ENCODE results near the gene RAPGEF1.
A peak's percentile ranks its signal among the peaks of the same experiment; 100 is the strongest.

The RAPGEF1 gene

DNA sequence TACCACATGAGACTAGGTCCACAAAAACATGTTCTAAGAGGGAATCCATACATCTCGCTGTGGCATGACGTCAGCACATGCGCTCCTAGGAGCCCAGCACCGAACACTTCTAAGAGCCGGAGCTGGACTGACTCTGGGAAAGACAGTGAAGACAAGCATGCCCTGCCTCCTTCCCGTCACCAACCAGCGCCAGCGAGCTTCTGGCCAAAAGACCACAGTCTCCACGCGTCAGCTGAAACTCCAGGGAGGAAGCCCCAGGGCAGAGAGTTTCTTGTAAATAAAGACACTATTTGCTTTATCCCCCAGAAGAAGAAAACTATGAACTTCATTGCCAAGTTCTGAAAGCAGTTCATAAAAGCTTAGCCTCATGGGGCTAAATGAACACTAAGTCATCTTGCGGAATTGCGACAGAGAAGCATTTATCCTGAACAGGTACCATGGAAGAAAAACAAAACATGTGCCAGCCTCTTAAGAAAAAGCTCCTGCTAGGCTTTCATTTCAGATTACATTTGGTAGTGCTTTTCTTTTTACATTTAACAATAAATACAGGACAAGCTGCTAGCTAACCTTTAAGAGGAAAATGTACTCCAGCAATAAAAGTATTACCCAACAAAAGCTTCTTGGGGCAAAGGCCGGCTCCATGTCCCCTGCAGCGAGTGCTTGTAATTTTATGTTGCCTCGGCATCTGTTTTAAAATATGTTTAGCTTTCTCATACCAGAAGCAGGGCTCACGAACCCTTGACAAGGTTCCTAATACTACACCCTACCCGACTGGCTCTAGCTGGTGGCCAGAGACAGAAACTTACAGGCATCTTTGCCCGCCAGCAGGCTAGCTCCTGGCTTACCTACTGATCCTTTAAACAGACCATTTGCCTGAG, 98.0 kb downstream of the RAPGEF1 start:
- no peak for DNase-seq

DNA sequence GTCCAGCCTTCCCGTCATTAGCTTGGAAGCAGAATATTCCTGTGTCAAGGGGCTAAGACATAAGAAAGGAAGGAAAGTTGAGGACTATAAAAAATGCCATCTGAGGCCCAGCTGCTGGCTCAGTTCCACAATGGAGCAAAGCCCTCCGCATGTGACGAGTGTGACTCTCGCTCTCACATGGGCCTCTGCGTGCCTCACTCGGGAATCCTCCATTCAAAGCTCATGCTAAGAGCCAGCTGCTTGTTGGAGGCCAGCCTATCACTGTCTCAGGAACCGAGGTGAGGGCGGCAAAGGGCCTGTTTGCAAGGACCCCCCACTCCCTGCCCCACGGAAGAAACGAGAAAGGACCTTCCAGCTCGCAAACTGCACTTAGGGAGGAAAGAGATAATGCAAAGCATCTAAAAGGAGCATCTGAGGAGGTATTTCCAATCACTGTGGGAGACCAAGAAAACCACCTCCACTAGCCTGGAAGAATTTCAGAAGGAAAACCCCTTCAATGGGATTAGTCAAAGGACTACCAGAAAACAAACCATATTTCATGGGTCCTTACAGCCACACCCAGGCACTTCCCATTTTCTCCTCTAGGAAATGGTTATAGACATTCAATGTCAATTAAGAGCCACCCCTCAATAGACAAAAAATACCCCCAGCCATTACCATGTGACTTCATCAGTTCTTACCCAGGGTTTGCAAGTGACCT, 99.3 kb downstream of the RAPGEF1 start:
- DNase-seq, result no peak

GRCh38 chr9:131639769-131640437, 100.0 kb downstream of the RAPGEF1 start:
- DNase-seq, result no peak

DNA sequence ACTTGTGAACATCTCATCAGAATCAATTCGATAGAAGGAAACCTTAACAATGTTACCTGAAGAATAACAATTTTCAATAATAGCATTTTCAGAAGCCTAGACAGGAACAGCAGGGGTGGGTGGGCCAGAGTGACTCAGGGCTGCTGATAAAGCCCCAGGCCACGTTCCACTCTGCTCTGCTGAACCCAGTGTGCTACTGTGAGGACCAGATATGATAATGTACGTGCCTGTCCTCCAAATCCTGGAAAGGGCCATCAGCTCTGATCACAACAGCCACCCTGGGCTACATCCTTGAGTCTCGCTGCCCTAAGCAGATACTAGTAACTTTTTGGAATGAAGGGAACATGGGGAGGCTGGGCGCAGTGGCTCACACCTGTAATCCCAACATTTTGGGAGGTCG, 103.3 kb downstream of the RAPGEF1 start:
- DNase-seq, result no peak

- DNase-seq, result no peak
Measured at GRCh38 chr9:131635892-131636291, 104.0 kb downstream of the RAPGEF1 start.

DNA sequence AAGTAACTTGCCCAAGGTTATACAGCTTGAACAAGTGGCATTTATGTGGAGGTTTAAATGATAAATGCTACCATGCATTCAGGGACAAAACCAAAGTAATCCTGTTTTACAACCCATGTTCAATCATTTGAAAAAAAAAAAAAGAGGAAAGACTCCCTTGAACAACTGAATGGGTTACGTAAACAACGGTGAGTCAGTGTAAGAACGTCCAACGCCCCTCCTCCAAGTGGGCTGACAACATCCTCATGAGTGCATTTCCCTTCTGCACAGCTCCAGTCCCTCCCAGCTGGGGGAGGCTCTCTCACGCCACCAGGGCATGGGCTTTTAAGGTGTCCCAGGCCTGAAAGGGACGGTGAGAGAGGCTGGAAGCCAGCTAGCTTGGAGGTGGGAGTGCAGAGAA, 104.6 kb downstream of the RAPGEF1 start:
- DNase-seq, result no peak

GRCh38 chr9:131633491-131634031, 106.3 kb downstream of the RAPGEF1 start:
- DNase-seq, result no peak

DNA sequence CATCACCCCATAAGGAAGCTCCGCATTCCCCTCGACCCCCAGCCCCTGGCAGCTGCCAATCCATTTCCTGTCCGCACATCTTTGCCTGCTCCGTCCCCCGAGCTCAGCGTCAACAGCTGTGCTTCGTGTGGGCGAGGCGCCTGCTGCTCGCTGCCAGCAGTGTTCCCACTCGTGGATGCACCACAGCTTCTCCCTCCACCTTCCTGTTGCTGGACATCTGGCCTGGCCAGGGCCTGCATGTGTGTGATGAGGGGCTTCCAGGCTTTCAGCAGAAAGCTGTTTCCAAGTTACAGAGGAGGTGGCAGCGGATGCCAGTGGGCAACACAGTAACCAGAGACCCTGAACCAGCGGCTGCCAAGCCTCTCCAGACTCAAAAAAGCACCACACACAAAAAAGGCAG, 108.6 kb downstream of the RAPGEF1 start:
- DNase-seq, result no peak

DNA sequence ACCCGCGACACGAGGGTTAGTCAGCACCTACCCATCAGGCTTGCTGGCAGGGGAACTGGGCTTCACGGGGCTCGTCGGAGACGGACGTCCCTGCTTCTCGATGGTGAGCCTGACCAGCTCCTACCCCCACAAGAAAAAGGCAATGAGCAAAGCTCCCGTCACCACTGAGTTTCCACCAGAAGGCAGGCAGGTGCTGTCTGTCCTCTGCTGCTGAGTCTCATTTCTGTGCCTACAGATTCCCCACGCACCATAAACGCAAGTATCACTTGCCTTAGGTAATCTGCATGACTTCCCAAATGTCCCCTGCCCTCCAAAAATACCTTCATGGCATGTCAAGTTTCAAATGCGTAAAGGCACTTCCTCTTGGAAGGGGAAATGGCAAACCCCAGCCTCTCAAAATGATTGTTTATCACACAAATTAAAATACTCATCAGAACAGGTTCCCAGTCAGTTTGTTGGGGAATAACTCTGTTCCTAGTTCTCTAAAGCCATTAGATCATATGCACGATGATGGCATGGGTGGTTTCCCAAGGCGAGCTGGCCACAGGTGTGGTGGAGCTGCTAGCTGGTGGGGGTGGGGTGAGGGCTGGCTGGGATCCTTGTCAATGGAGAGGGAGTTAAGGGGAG, 109.6 kb downstream of the RAPGEF1 start:
- DNase-seq, result no peak

DNA sequence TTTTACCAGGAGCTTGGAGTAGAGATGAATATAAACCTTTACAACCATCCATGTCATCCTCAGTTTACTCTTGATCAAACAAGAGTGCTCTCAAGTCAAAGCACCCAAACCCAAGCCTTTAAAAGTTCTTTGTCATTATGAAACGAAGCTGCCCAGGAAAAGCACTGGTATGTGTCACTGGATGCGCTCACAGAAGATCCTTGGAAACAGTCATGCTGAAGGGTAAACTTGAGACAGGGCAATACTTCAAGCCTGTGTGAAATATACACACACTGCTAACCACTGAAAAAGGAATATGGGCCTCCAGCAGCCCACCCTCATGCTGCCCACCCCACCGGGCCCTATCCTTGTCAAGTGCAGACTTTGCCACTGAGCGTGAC, 110.1 kb downstream of the RAPGEF1 start:
- no peak for DNase-seq

- no peak for DNase-seq
Measured at GRCh38 chr9:131629226-131629500, 110.7 kb downstream of the RAPGEF1 start.

DNA sequence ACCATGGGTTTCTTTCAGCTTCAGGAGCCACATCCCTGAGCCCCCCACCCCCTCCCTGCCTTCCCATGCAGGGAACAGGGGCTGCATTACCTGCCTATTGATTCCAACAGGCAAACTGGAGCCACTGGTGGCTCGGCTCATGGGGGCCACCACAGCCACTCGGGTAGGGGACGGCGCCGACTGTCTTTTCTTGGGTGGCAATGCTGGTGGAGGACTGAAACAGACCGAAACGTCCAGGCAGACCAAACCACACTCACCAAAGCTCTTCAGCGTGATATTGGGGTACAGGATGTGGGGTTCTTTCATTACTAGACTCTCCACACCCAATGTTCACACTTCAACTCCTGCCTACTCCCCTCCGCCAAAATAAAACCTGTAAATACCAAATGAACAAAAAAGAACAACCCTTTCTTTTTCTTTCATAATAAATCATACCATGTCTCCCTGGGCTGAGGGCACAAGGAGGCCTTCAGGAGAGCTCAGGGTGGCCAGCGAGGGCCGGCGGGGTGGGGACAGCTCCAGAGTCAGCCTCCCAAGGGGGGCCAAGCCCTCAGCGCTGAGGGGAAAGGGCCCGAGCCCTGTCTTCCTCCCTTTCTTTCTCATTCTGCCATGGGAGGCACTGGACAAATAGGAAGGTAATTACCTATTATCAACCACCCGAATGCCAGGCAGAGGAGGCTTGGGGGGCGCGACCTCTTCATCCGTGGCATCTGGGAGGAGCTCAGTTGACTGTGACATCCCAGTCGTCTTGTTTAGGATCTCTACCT, 111.2 kb downstream of the RAPGEF1 start:
- no peak for DNase-seq

DNA sequence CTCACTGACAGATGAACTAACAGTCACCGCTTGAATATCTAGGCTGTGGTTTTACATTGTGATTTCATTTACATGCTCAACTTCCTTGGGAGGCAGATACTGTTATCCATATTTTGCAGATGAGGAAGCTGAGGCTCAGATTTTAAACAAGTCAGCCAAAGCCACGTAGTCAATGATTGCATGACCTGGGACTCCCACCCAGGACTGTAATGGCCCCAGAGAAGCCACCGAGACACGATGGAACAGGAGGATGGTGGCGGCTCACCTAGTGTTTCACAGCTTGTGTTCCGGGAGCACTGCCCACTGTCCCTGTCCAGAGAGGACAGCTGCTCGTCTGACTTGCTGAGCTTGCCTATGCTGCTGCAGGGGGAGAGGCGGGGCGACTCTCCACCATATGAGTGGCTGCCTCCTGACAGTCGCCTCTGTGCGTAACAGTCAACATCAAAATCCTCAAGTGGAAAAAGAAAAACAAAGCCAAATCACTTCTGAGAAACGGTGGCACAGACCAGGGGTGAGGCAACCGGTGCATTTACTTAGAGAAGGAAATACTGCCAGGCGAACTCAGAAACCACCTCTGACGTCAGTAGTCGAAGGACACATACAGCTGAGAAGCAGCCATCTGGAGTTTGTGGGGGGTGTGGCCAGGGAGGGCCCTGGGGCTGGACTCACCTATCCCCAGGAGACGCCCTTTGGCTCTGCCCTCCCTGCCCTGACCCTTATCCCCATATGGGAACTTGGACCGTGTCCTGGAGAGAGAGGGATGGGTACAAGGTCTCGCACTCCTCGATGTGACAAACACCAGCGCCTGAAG, 112.0 kb downstream of the RAPGEF1 start:
- DNase-seq, result peak; percentile 31 to 51

- DNase-seq, result peak in 1 of 2 experiments; percentile 32
Measured at GRCh38 chr9:131627326-131627647, 112.6 kb downstream of the RAPGEF1 start.

GRCh38 chr9:131625790-131626670, 113.8 kb downstream of the RAPGEF1 start:
- DNase-seq, result no peak

GRCh38 chr9:131625508-131625787, 114.4 kb downstream of the RAPGEF1 start:
- no peak for DNase-seq

GRCh38 chr9:131624636-131625507, 115.0 kb downstream of the RAPGEF1 start:
- peak; percentile 56 to 81 for DNase-seq

GRCh38 chr9:131623655-131624330, 116.1 kb downstream of the RAPGEF1 start:
- DNase-seq, result no peak

DNA sequence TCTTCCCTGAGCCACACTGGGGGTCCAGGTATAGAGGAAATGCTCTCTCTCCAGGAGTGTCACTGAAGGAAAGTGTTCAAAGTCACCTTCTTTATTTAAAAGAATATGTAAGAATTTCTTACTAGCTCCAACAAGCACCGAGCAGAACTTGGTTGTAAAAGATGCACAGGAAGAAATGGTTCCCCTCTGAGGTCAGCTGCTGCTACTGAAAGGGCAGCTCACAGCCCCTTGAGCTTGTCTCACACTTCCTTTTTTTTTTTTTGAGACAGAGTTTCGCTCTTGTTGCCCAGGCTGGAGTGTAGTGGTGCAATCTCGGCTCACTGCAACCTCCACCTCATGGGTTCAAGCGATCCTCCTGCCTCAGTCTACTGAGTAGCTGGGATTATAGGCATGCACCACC, 117.4 kb downstream of the RAPGEF1 start:
- DNase-seq, result no peak
